A549 treated with DMSO at 1 μM for 4 hours (cell line): ENCODE results near the gene KIF18A. TPM values are rescaled to one million over a fixed set of nuclear protein-coding genes. Genes with fewer than 3 reads are reported as not detected.

Experiments
- total RNA-seq: library from RNA; stranded (reverse); fragments of 200-300 nt; extraction: Qiagen RNA extraction; gene quantifications from 5 replicates; pipeline ENCODE4 v1.2.3, GENCODE V29; 2022; ENCODE audit warnings: low read depth

Gene KIF18A
- total RNA-seq, result 14.7 to 20.6 TPM (median 18.5 TPM) in 5 replicates

GRCh38 chr11:28107750-28108618 is at the start of gene KIF18A, which contains the start of gene METTL15:
Gene KIF18A (minus strand): TSS chr11:28108156. CDS start chr11:28097947, 10,209 bp downstream.
Gene METTL15 (plus strand): TSS chr11:28108388. CDS start chr11:28113335, 4,947 bp downstream.

Other genes with a start within 250 kb of the KIF18A start
- gene METTL15, start 232 bp upstream of the KIF18A start, total RNA-seq, result 6.6 to 9.5 TPM (median 8.3 TPM) in 5 replicates